Right lobe of liver (tissue), 4 donors: Measurements from ENCODE around the gene B4GALT3.

Experiments
- POLR2A ChIP-seq: fragments of 450-650 bp; IDR thresholded peaks from one replicate; pipeline ENCODE4 v1.6.1; 2017; ENCODE audit warnings: antibody characterized with exemption, mild to moderate bottlenecking
- TF ChIP-seq, protein P1 (sequence below), 4 donors: fragments of 200-600 bp in 3 of 4; fragments of 450-650 bp in 1 of 4; IDR thresholded peaks; one replicate each; pipeline versions ENCODE4 v1.5.1 to v1.8.0; 2016 to 2022; ENCODE audit warnings: antibody characterized with exemption in 4 of 4, mild to moderate bottlenecking in 2 of 4
- donor health status: DM: no; HTN: no; CAD: no.
- donor health status: DM: no; HTN: no; CAD: no.
- donor health status: DM: no; HTN: yes; CAD: no.

GRCh38 chr1:161187311-161187710 lies 10.0 kb upstream of the B4GALT3 start:
- no peak for TF ChIP-seq POLR2A
- TF ChIP-seq, protein P1, sequence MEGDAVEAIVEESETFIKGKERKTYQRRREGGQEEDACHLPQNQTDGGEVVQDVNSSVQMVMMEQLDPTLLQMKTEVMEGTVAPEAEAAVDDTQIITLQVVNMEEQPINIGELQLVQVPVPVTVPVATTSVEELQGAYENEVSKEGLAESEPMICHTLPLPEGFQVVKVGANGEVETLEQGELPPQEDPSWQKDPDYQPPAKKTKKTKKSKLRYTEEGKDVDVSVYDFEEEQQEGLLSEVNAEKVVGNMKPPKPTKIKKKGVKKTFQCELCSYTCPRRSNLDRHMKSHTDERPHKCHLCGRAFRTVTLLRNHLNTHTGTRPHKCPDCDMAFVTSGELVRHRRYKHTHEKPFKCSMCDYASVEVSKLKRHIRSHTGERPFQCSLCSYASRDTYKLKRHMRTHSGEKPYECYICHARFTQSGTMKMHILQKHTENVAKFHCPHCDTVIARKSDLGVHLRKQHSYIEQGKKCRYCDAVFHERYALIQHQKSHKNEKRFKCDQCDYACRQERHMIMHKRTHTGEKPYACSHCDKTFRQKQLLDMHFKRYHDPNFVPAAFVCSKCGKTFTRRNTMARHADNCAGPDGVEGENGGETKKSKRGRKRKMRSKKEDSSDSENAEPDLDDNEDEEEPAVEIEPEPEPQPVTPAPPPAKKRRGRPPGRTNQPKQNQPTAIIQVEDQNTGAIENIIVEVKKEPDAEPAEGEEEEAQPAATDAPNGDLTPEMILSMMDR (IDR thresholded peaks at IDR 0.05) = no peak
